ENCODE results near the gene NACC2.
"Not testable (repeated sequence)": the region's sequence is repeated elsewhere in the genome, so short reads cannot be mapped to it uniquely, and the experiment has no call there.

NACC2 gene

GRCh38 chr9:136104916-136105315 is 9.8 kb upstream of the NACC2 start:
- no peak for TF ChIP-seq ZNF565 (CRISPR knock-in tag; conservative IDR thresholded peaks at IDR 0.05; ENCODE audit: low read depth)
- TF ChIP-seq TCF4 (CRISPR knock-in tag; IDR thresholded peaks at IDR 0.05; ENCODE audit: borderline replicate concordance), result no peak
- TF ChIP-seq CSDC2 (CRISPR knock-in tag; IDR thresholded peaks at IDR 0.05), result no peak
- TF ChIP-seq ZNF70 (CRISPR knock-in tag; IDR thresholded peaks at IDR 0.05), result no peak
- TF ChIP-seq ESRRG (CRISPR knock-in tag; IDR thresholded peaks at IDR 0.05), result no peak
- TF ChIP-seq POU6F1 (CRISPR knock-in tag; IDR thresholded peaks at IDR 0.05; ENCODE audit: borderline replicate concordance, low read depth), result no peak
- TF ChIP-seq OSR1 (CRISPR knock-in tag; IDR thresholded peaks at IDR 0.05), result no peak
- TF ChIP-seq RARB (CRISPR knock-in tag; IDR thresholded peaks at IDR 0.05), result no peak
- TF ChIP-seq GLIS3 (CRISPR knock-in tag; IDR thresholded peaks at IDR 0.05), result no peak
- no peak for TF ChIP-seq ZFP30 (CRISPR knock-in tag; IDR thresholded peaks at IDR 0.05)
- no peak for TF ChIP-seq PATZ1 (CRISPR knock-in tag; IDR thresholded peaks at IDR 0.05; ENCODE audit: borderline replicate concordance)
- no peak for ATAC-seq

GRCh38 chr9:136104488-136104800 is 9.4 kb upstream of the NACC2 start:
- no peak for ATAC-seq
- TF ChIP-seq ISL1 (CRISPR knock-in tag; IDR thresholded peaks at IDR 0.05) (no peak), CREB5 (CRISPR knock-in tag; IDR thresholded peaks at IDR 0.05; ENCODE audit: low read depth) (no peak), CSDC2 (CRISPR knock-in tag; IDR thresholded peaks at IDR 0.05) (no peak), TCF4 (CRISPR knock-in tag; IDR thresholded peaks at IDR 0.05; ENCODE audit: borderline replicate concordance) (no peak), TOX (CRISPR knock-in tag; IDR thresholded peaks at IDR 0.05; ENCODE audit: borderline replicate concordance) (no peak)

- ATAC-seq, result no peak
- no peak for TF ChIP-seq ZC3H10 (CRISPR knock-in tag; IDR thresholded peaks at IDR 0.05)
- TF ChIP-seq ZFP30 (CRISPR knock-in tag; IDR thresholded peaks at IDR 0.05), result no peak
- TF ChIP-seq ISL1 (CRISPR knock-in tag; IDR thresholded peaks at IDR 0.05), result no peak
- no peak for TF ChIP-seq PPARA (CRISPR knock-in tag; IDR thresholded peaks at IDR 0.05; ENCODE audit: borderline replicate concordance)
- TF ChIP-seq ESRRG (CRISPR knock-in tag; IDR thresholded peaks at IDR 0.05), result no peak
- TF ChIP-seq TCF4 (CRISPR knock-in tag; IDR thresholded peaks at IDR 0.05; ENCODE audit: borderline replicate concordance), result no peak
- no peak for TF ChIP-seq POU6F1 (CRISPR knock-in tag; IDR thresholded peaks at IDR 0.05; ENCODE audit: borderline replicate concordance, low read depth)
- no peak for TF ChIP-seq ARNTL (CRISPR knock-in tag; IDR thresholded peaks at IDR 0.05; ENCODE audit: borderline replicate concordance, low read depth)
- no peak for TF ChIP-seq GLIS3 (CRISPR knock-in tag; IDR thresholded peaks at IDR 0.05)
- TF ChIP-seq PATZ1 (CRISPR knock-in tag; IDR thresholded peaks at IDR 0.05; ENCODE audit: borderline replicate concordance), result no peak
- no peak for TF ChIP-seq ZNF70 (CRISPR knock-in tag; IDR thresholded peaks at IDR 0.05)
- TF ChIP-seq ZNF565 (CRISPR knock-in tag; conservative IDR thresholded peaks at IDR 0.05; ENCODE audit: low read depth), result no peak
- no peak for TF ChIP-seq OSR1 (CRISPR knock-in tag; IDR thresholded peaks at IDR 0.05)
- TF ChIP-seq ZNF8 (CRISPR knock-in tag; IDR thresholded peaks at IDR 0.05), result no peak
Measured at GRCh38 chr9:136103651-136104487, 8.8 kb upstream of the NACC2 start.

GRCh38 chr9:136101615-136102074 is 6.6 kb upstream of the NACC2 start:
- ATAC-seq, result not testable (repeated sequence)
